ENCODE results near the gene ABCC10.

ABCC10 gene

DNA sequence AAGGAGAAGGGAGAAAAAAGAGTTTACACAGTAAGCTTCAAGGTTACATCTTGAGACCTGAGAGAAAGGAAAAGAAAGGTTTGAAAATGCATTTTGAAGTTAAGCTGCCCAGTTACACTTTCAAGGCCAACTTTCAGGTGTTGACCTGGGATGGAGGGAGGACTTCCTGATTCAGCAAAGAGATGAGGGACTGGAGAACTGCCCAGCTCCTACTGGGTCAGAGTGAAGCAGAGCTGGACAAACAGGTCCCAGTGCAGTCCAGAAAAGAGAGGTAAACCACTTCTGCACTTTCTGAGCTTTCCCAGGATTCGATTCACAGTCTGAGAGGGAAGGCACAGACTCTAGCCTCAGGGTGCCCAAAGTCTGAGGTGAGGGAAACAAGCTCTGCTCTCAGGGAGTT, 44.1 kb downstream of the ABCC10 start:
- DNase-seq (ENCODE audit: low spot score): no peak

DNA sequence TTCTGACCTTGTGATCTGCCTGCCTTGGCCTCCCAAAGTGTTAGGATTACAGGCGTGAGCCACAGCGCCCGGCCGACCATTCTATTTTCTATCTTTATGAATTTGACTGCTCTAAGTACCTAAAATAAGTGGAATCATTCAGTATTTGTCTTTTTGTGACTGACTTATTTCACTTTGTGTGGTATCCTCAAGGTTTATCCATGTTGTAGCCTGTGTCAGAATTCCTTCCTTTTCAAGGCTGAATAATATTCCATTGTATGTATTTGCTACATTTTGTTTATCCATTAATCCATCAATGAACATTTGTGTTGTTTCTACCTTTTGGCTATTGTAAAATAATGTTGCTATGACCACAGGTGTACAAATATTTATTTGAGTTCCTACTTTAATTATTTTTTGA, 45.2 kb downstream of the ABCC10 start:
- DNase-seq (ENCODE audit: low spot score): no peak

GRCh38 chr6:43475516-43475915, 48.2 kb downstream of the ABCC10 start:
- no peak for DNase-seq (ENCODE audit: low spot score)

DNA sequence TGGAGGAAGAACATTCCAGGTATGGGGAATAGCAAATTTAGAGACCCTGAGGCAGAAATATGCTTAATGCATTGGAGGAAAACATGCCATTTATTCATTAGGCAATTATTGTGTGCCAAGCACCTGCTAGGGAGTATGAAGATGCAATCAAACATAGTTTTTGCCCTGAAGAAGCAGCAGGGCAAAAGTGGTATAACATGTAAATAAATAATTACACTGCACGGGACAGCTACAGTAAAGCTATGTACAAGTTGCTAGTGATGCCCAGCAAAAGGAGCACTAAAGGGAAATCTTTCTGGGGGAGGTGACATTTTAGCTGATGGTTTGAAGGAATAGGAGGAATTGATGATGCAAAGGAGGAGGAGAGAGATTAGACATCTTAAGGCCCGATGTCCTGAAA, 49.4 kb downstream of the ABCC10 start:
- no peak for DNase-seq (ENCODE audit: low spot score)

GRCh38 chr6:43477235-43478007, 50.1 kb downstream of the ABCC10 start, which contains the start of gene TJAP1:
Gene TJAP1, plus strand, starts transcription at chr6:43477570. Its CDS starts 21,432 bp downstream, at chr6:43499002.
- peak; percentile 98 for DNase-seq (ENCODE audit: low spot score)

GRCh38 chr6:43478008-43478372, 50.6 kb downstream of the ABCC10 start:
- DNase-seq (ENCODE audit: low spot score): no peak

DNA sequence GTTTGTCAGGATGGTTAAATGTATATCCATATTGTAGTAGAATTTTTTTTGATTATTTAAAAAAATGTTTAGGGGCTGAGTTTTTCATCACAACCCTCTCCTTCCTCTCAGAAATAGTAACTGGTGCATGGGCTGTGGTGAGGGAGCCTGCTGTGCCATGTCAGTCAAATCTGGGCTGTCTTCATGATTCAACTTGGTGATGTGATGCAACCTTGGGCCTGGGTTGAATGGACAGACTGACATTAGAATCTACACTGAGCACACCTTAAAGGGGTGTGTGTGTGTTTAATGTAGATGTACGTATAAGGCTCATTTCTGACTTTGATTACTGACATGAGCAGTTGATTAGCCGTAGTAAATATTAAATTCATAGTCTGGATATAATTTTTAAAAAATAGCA, 53.7 kb downstream of the ABCC10 start:
- DNase-seq (ENCODE audit: low spot score): no peak

DNA sequence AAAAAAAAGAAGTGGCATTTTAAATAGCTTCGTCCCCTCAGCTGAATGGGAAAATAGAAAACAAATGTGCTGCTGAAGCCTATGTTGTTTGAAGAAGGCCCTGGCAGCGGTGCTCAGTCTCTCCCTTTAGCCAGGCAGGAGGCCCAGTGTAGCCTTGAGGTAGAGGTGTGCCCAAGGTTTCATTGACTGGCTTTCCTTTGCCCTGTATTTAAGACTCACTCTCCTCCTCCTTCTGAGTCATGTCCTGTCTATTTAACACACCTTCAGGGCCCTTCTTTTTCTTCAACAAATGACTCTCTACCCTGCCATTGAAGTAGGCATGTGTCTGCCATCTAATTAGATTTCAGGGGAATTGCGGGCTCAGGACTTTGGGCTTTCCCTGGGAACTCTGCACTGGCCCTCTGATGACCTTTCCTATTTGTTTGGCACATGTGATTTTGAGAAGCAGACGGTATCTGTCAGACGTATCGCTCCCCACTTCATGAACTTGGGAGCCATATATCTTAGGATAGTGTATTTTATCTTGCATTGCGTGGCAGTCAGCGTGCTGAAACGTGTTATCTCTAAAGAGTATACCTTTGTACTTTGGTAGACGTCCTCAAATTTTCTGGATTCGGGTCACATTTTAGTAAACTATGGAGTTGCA, 54.4 kb downstream of the ABCC10 start:
- no peak for DNase-seq (ENCODE audit: low spot score)

- no peak for DNase-seq (ENCODE audit: low spot score)
Observed at GRCh38 chr6:43488667-43489276, 61.4 kb downstream of the ABCC10 start.

DNA sequence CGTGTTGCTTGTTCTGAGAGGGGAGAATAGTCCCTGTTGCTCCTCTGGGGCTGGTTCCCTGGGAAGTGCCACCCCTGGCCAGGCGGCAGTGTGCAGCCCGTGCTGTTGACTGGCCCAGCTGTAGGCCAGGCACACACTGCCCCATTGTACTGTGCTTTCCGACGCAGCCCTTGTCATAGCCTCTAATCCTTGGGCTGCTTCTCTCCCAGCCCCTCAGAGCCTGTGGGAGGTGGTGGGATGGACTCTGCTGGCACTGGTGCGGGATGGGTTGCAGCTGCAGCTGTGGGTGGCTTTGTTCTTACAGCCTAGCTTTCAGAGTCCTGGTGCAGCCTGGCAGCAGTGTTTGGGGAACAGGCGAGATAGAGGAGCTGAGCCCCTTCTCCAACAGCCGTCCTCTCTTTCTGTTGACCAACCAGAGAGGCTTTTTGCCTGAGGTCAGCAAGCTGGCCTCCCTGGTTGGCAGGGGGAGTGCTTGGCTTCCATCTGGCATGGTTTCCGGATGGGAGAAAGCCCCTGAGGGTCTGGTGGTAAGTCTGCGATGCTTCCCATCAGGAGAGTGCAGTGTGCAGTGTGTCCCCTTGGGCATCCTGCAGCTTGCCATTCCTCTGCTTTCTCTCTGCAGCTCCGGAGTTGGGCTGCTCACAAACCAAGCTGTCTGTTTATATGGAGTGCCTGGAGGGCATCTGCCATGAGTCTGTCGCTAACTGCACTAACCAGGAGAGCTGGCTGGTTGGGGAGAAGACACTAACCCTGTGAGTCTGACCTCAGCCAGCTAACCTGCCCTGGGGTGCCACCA, 62.1 kb downstream of the ABCC10 start:
- no peak for DNase-seq (ENCODE audit: low spot score)

DNA sequence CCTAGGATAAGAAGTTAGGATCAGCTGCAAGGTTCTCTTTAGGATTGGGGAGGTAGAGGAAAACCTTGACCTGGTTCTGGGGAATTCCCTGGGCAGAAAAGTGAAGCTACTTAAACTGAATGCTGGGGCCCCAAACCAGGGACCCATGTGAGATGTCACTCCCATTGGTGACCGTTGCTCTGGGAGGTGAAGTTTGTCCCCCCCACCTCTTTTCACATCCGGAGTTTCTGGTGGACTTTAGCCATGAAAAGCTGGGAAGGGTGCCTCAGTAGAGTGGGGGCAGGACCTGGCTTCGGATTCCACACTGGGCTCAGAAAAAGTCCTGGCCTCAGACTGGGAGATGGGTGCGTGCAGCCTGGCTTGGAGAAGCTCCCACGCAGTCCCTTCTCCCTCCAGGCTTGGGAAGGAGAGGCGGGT, 63.2 kb downstream of the ABCC10 start:
- DNase-seq (ENCODE audit: low spot score): no peak

DNA sequence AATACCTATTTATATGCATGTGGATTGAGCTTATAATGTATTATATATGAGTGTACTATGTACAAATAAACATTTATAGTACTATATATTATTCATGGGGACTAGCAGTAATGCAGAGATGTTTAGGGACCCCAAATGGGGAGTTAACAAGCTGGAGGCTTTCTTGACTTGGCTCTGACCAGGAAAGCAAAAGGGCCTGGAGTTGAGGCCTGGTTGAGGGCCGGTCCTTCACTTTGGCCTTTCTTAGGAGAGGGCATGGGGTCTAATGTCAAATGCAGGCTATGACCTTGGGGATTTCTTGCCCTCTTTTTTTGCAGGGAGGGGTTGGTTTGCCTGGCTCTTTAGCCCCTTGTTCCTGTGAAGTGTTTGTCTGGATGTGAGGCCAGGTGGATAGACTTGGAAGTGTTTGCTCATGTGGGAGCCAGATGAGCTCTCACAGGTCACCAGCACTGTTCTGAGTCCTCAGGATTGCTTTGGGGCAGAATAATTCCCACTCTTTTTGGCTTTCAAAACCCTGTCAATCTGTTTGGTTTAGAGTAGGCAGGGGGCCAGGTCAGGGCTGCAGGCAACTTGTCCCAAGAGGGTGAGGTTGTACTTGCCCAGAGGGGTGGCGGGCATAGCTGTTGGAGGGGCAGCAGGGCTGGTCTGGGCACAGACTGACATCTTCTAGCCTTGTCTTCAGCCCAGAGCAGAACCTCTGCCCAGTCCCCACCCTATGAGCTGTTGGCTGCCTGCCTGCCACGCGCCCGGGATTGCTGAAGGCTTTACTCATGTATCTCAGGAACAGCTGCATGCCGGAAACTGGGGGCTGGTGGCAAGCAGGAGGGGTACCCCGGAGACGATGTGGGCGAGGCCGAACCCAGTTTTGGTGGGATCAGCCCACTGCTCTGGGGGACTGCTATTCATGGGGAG, 64.7 kb downstream of the ABCC10 start:
- no peak for DNase-seq (ENCODE audit: low spot score)

DNA sequence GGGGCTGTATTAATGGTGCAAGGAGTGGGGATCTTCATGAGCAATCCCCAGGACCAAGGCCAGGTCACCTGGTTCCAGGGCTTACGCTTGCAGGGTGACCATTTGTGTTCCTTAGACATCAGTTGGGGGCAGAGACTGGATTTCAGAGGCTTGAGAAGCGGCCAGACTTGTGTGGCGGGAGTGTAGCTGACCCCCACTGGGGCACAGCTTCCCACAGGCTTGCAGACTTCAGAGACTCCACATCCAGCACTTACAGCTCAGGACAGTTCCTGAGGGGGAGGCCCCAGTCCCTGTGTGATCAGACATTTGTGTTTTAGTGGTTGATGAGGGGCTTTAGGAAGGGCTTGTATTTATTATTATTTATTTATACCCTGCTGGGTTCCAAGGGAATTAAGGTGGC, 65.3 kb downstream of the ABCC10 start:
- no peak for DNase-seq (ENCODE audit: low spot score)

GRCh38 chr6:43493230-43493629, 65.9 kb downstream of the ABCC10 start:
- no peak for DNase-seq (ENCODE audit: low spot score)

- DNase-seq (ENCODE audit: low spot score): no peak
Observed at GRCh38 chr6:43493833-43494232, 66.5 kb downstream of the ABCC10 start.

- no peak for DNase-seq (ENCODE audit: low spot score)
Observed at GRCh38 chr6:43494321-43494720, 67.0 kb downstream of the ABCC10 start.

DNA sequence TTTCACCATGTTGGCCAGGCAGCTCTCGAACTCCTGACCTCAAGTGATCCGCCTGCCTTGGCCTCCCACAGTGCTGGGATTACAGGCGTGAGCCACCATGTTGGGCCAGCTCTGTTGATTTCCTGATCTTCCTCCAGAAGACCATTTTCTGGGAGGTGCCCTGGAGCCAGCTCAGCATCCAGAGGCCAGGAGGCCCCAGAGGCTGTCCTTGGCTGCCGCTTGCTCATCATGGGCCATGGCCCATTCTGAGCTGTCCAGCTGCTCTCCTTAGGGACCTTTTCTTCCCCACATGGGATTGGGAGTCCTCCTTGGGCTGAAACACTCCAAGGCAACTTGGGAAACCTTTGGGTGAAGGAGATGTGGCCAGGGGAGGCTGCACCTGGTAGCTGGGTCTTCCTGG, 67.4 kb downstream of the ABCC10 start:
- no peak for DNase-seq (ENCODE audit: low spot score)

- no peak for DNase-seq (ENCODE audit: low spot score)
Observed at GRCh38 chr6:43495409-43495941, 68.1 kb downstream of the ABCC10 start.

DNA sequence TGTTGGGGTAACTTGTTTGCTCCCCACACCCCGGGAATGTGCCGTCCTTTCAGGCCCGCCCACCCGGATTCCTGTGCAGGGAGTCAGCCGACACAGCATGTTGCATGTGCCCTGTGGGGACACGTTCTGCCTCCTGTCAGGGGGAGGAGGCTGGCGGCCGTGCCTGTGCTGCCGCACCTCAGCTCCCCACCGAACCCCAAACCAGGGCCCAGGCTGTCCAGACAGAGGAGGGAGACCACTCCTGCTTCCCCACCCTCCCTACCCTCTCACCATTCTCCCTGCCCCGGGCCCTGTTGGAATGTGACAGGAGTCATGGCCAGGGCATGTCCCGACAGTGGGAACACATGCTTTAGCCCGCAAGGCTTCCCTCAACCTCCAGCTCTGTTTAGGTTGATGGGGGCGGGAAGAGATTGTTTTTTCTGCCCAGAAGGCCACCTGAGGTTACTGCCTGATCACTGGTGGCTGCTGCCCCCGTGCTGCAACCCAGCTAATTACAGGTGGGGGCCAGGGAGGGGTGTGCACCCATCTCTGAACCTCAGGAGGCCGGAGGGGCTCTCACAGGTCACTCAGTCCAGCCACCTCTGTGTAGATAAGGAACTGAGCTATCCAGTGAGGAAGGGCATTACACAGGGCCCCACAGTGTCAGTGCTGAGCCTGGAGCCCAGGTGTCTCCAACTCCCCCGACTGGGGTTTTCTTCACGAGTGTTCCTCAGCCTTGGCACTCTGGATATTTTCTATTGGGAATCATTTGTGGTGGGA, 69.2 kb downstream of the ABCC10 start:
- DNase-seq (ENCODE audit: low spot score): peak; percentile 69

DNA sequence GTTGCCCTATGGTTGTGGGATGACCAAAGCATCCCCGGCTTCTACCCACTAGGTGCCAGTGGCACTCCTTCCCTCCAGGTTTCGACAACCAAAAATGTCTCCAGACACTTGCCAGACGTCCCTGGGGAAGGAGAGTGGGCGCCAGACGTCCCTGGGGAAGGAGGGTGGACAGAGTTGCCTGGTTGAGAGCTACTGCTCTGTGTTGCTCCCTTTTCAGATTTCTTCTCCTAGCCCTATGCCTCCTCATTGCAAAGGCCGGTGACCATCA, 69.7 kb downstream of the ABCC10 start:
- DNase-seq (ENCODE audit: low spot score): no peak

- DNase-seq (ENCODE audit: low spot score): no peak
Observed at GRCh38 chr6:43497689-43498088, 70.3 kb downstream of the ABCC10 start.
